IPS-18c (cell line): ENCODE measurements around the gene STAG1.
"Not testable (repeated sequence)": the region's sequence is repeated elsewhere in the genome, so short reads cannot be mapped to it uniquely, and the experiment has no call there.

Source experiments
- H3K4me3 ChIP-seq: 2 replicates; pipeline ENCODE4 v1.7.0; 2013; ENCODE audit warnings: low read depth, mild to moderate bottlenecking, low read length, moderate library complexity; ENCODE audit not compliant: insufficient read depth
- H3K9me3 ChIP-seq: one replicate; pipeline ENCODE4 v1.6.1; 2013; ENCODE audit warnings: mild to moderate bottlenecking, low read length, moderate library complexity; ENCODE audit not compliant: control insufficient read depth, insufficient read depth

Gene STAG1

DNA sequence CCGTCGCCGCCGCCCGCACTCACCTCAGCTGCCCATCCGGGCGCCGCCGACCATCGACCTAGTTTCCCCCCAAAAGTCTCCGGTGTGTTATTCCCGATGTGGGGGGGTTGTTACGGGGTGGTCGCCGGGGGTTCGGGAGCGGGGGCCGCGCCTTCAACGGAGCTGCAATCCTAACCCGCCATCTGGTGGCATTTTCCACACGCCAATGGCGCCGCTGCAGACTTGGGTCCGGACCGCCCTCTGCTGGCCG lies at the start of gene STAG1:
TSS of gene STAG1 (minus strand) at position 207 of the 250 bp plus-strand sequence. CDS start 121,480 bp downstream, outside the sequence.
- Histone ChIP-seq H3K9me3 (no peaks in the 10 kb centered on the region), H3K4me3 (peak within 1 kb of the TSS; percentile 71)

DNA sequence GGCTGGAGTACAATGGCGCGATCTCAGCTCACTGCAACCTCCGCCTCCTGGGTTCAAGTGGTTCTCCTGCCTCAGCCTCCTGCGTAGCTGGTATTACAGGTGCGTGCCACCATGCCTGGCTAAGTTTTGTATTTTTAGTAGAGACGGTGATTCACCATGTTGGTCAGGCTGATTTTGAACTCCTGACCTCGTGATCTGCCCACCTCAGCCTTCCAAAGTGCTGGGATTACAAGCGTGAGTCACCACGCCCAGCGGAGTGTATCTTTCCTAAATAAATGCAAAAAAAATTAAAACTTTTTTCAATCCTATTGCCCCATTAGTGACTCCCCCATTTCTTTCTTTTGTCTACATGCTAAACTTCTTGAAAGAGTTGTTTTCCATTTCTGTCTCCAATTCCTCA lies 49.0 kb upstream of the STAG1 start:
- H3K9me3 ChIP-seq, H3K4me3 ChIP-seq: not testable (repeated sequence)

DNA sequence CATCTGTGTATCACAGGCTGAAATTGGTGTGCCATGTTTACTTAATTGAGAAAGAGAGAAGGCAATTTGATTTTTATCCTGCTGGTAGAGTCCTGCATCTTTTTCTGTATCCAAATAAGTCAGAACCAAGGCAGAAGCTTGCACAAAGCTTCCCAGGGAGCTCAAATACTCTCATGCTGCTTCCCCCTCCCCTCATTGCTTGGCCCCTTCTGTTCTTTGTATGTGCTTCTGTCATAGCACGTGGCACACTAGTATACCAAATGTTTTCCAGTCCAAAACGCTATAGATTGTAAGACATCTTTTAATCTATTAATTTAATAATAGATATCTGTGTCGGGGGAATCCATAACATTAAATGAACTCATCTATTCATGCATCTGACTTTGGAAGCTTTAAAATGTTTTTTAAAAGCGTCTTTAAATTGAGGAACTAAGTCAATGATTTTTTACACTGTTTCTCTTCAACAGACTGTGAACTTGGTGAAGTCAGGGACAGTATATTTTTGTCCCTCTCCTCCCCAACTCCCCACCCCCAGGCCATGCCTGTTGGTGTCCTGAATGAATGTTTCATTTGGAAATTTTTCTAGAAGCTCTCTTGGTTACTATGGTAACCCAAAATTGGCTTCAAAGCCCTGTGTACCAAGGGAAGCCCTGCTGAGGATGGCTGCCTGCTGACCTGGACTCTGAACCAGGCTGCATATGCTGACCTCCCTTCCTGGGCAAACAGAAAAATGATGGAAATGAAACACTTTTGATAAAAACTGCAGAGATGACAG lies 40.6 kb upstream of the STAG1 start:
- Histone ChIP-seq H3K9me3 (peaks cover 2% of the 10 kb centered on the region), H3K4me3 (no peak overlapping the region)

DNA sequence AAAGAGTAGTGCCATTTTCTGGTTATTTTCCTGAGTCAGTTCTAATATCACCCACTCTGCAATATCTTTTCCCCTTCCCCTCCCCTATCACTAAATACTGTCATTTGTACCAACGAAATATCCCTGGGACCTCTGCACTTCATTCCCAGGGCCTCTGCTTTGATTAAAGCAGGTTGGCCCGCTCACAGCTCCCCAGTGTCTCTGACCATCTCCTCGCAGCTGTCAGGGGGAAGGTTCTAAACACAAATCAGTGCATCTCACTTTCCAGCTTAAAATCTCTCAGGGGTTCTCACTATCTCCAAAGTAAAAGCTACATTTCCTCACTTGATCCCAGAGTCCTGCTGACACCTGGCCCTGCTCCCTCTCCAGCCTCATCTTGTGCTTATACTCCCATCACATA lies 38.6 kb upstream of the STAG1 start:
- H3K4me3 ChIP-seq: no peak overlapping the region
- H3K9me3 ChIP-seq: no peaks in the 10 kb centered on the region

DNA sequence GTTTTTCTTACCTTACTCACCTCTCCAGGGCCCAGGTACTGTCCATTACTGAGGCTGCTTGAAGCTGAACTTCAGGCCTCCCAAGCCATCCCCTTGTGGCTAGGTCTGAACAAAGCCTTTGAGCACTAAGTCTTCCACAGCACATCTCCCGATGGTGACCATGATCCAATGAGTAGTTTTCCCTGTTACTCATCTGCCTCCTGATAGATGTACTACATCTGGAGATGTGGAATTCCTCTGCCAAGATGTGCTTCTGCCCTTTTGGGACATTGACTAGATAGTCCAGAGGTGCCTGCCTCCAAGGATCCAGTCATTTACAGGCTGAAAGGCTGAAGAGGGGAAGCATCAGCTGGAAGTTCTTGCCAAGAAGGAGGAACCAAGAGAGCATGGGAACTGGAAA lies 37.8 kb upstream of the STAG1 start:
- Histone ChIP-seq H3K4me3 (no peak overlapping the region), H3K9me3 (no peaks in the 10 kb centered on the region)

DNA sequence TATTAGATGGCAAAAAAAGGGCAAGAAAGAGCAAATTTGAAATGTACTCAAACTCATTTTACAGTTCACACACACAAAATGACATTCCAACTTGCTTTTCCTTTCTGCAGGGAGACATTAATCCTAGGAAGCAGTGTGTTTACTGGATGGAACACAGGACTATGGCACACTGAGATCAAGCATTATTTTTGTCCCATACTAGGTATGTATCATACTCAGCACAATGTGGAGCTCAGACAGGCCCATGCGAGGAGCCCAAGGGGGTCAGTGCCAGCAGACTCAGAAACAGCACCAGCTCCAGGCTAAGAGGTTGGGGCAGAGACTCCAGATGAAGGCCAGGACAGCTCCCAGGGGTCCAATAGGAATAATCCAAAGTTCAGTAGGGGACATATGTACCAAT lies 36.0 kb upstream of the STAG1 start:
- Histone ChIP-seq H3K9me3 (no peaks in the 10 kb centered on the region), H3K4me3 (no peak overlapping the region)

DNA sequence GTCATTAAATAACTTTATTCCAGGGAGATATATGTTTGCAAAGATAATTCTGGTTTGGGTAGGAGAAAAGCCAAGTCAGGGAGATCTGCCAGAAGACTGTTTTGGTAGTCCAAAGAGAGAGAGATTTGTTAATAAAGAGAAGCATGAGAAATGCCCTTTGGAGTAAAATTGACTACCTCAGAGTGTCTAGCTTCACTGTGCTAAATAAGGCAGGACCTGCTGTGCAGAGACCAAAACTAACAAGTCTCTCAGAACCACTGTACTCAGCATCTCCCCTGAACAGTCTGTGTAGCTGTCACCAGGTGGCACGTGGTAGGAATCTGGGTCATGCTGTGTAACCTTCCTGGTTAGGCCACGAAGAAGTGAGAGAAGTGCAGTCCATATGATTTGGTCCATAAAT lies 35.2 kb upstream of the STAG1 start:
- no peak overlapping the region for H3K4me3 ChIP-seq
- no peaks in the 10 kb centered on the region for H3K9me3 ChIP-seq

DNA sequence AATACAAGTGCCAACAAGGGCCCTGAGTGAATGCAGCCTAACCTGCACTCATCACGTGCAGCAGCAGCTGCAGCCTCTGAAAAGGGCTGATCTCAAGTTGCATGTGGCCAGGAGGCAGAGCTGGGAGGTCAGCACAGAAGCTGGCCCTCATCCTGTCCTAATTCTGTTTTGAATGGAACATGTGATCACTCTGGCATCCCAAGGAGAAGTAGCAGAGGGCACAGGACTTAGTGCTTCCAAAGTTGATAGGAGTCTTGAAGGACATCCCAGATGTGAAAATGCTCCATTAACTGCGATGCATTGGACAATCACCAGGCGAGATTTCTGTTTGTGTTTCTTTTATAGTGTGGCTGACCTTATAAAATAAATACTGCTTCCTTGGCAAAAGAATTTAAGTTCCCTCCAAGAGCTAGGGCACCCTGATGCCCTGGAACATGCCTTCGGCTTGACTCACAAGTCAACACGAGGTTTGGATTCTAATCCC lies 31.6 kb upstream of the STAG1 start:
- Histone ChIP-seq H3K9me3 (no peaks in the 10 kb centered on the region), H3K4me3 (no peak overlapping the region)

DNA sequence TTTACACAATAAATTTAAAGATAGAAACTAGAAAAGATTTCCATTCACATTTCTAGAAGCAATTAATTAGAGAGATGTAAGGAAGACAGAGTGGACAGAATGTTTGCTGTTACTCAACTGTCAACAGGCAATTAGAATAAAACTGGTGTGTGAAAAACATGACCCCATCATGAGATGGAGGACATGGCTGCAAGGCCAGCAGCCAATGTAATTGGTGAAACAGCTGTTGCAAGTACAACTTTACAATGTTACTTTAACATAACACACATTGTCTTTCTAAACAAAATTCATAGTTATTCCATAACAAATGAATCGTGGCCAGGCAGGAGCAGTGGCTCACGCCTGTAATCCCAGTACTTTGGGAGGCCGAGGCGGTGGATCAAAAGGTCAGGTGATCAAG lies 28.6 kb upstream of the STAG1 start:
- H3K4me3 ChIP-seq: no peak overlapping the region
- H3K9me3 ChIP-seq: no peaks in the 10 kb centered on the region

DNA sequence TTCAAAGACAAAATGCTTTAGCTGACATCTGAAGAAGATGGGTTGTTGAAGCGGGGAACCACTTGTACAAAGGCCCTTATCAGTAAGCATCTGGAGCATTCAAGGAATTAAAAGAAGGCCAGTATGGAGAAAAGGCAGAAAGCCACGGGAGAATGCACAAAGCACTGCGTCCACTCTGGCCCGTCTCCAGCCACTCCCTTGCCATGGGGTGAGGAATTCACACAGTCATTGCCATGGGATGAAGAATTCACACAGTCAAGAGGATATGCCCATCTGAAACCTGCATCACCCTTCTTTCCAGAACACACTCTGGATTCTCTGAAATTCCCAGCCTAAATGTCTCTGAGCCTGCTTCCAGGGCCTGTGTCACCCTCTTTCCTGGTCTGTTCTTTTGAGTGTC lies 26.7 kb upstream of the STAG1 start:
- Histone ChIP-seq H3K4me3 (no peak overlapping the region), H3K9me3 (no peaks in the 10 kb centered on the region)

DNA sequence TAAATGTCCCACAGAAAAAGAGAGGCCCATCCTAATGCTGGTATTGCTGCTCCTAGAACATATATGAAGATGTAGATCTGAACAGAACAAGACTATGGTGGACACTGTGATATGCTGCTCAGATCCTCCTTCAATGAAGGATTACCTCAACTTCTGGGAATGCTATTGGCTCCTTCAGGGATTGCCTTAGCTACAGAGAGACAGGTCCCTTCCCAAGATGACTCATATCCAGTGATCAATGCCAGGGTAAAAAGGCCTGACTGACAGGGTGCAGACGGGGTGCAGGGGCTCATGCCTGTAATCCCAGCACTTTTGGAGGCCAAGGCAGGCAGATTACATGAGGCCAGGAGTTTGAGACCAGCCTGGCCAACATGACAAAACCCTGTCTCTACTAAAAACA lies 20.5 kb upstream of the STAG1 start:
- H3K9me3 ChIP-seq: no peaks in the 10 kb centered on the region

DNA sequence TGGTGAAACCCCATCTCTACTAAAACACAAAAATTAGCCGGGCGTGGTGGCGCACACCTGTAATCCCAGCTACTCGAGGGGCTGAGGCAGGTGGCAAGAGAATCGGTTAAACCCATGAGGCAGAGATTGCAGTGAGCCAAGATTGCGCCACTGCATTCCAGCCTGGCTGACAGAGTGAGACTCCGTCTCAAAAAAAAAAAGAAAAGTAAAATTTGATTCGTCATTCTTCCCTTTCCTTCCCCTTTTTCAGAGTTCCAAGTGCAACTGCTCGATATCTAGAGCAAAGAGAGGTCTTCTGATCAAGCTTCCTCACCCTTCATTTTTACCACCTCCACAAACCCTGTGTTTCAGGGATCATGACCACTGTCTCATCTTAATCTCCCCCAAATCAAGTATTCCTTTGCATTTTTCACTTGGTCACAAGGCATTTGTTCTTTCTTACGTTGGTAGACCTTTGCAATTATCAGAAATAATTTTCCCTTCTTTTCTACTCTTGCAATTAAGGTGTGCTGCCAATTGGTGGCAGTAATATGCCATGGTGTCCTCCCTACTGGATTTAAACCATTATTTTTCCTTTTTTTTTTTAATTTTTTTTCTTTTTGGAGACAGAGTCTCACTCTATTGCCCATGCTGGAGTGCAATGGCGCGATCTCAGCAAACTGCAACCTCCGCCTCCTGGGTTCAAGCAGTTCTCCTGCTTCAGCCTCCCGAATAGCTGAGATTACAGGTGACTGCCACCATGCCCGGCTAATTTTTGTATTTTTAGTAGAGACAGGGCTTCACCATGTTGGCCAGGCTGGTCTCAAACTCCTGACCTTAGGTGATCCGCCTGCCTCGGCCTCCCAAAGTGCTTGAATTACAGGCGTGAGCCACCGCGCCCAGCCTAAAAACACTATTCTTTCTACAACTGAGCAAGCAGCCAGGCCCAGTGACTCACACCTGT lies 6.3 kb upstream of the STAG1 start:
- H3K4me3 ChIP-seq, H3K9me3 ChIP-seq: not testable (repeated sequence)

More for the DNA sequence above, 20.5 kb upstream of the STAG1 start:
- H3K4me3 ChIP-seq: no peak overlapping the region

DNA sequence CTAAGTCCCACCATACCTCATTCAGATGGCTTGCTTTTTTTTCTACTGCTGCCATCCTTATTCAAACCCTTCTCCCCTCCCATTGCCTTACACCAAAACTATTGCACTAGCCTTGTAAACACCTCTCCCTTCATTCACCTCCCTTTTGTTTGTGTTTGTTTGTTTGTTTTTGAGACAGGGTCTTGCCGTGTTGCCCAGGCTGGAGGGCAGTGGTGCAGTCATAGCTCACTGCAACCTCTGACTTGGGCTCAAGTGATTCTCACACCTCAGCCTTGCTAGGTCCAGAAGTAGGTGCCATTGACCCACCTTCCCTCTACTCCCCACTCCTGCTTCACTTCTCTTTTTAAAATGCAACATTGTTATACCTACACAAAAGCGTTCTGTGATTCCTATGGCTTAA lies 3.0 kb upstream of the STAG1 start:
- no peaks in the 10 kb centered on the region for H3K9me3 ChIP-seq
- no peak overlapping the region for H3K4me3 ChIP-seq

DNA sequence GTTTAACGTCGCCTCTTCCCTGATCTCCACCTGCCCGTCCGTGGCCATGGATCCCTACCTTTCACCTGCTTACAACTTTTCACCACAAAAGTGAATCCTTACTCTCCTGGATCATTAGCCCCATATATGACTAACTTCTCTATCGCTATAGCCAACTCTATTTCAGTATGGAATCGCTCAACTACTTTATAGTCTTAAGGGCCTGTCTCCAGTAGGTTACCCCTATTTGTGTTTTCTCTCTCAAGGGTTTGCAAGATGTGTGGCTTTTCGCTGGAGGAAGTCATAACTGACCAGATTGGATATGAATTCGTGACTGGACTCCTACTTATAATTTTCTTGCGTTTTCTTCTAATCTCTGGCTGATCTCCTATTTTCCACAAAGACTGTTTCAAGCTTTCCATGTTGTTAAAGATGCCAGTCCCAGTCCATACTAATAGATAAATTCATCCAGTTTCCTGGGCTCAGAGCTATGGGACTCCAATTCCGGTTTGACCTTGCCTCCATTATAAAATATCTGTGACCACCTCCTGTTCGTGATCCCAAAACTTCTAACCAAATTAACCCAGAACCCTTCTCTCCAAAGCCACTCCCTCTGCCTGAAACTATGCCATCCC lies 1.3 kb upstream of the STAG1 start:
- Histone ChIP-seq H3K4me3 (peak overlapping the region; percentile 68), H3K9me3 (no peaks in the 10 kb centered on the region)

DNA sequence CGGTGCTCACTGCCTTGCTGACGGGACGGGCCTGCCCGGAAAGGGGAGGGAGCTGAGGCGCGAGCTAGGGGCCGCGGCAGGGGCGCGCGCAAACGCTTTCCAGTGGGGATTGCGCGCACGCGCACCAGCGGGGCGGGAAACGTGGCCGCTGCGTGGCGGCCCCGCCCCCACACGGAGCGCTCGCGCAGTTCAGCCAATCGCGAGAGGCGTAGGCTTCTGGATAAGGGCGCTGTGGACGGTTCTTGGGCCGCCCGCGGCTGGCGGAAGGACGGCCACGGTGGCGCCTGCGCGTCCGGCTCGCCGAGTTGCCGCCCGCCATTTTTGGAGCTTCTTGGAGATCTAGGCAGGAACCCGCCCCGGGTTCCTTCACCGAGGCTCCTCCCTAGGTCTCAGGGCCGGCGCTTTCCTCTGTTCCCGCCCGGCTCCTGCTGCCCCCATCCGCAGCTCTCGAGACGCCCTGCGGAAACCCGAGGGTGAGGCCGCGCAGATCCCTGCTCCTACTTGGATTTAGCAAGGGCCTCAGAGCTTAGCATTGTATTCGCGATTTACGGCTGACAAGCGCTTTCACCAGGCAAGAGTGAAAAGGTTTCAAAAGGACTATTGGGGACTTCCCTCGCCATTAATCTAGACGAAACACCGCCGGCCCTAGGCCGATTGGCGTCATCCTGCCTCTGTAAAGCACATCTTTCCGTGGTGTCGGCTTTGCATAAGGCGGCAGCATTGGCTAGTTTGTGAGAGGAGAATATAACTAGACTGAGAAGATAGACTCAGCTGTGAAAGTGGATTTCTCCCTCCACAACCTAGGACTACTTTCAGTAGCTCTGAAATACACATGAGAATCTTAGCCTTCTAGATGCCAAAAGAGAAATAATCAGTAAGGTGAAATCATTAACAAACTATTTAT lies 496 bp upstream of the STAG1 start:
- no peaks in the 10 kb centered on the region for H3K9me3 ChIP-seq
- H3K4me3 ChIP-seq: peak overlapping the region; percentile 71

DNA sequence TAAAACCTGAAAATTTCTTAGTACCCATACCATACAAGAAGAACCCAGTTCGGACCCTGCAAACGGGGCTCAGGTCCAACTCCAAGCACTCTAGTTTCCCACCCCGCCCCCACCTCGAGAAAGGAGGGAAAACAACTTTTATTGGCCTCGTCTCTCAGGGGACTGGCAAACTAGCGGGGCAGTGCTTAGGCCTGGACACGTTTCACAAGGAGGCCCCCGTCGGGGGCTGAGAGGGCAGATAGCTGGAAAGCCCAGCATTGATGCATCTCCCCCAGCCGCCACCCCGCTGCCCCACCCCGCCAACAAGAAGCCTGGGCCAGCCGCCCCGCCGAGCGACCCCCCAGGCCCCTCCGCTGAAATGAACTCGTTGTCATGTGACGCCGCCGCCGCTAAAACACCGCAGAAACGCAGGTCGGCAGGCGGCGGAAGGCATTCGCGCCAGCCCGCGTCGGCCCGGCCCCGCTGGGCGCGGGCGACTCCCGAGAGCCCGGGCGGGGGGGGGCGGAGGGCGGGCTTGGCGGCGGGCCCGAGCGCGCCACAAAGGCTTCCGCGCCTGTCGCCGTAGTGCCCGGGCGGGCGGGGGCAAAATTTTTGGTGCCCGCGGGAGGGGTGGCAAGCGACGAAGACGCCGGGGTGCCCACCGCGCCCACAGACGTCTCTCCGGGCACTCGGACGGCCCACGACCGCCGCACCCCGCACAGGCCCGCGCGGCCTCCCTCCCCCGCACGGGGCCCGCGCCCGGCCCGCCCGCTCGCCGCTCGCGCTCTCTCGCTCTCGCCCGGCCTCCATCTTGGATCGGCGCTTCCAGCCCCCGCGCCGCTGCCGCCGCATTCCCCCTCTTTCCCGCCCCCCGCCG lies 634 bp downstream of the STAG1 start:
- Histone ChIP-seq H3K9me3 (no peaks in the 10 kb centered on the region), H3K4me3 (peak overlapping the region; percentile 71)
